Osteocyte (in vitro differentiated cells): ENCODE data around the gene ATP7B. TPM values are rescaled to one million over a fixed set of nuclear protein-coding genes. Genes with fewer than 3 reads are reported as not detected.
A peak's percentile ranks its signal among the peaks of the same experiment; 100 is the strongest.

Source experiments
- DNase-seq: peaks from one replicate; pipeline ENCODE4 v3.0.0; 2021; ENCODE audit warnings: mixed read lengths; ENCODE audit not compliant: unreplicated experiment; ENCODE audit errors: extremely low spot score
- H3K27ac Mint-ChIP-seq: one replicate; pipeline ENCODE4 v1.8.0; 2021; ENCODE audit warnings: mild to moderate bottlenecking, mixed read lengths; ENCODE audit not compliant: unreplicated experiment
- H3K27me3 Mint-ChIP-seq: one replicate; pipeline ENCODE4 v1.8.0; 2021; ENCODE audit warnings: mixed read lengths; ENCODE audit not compliant: unreplicated experiment
- H3K36me3 Mint-ChIP-seq: one replicate; pipeline ENCODE4 v1.8.0; 2021; ENCODE audit warnings: mixed read lengths; ENCODE audit not compliant: unreplicated experiment
- H3K4me1 Mint-ChIP-seq: one replicate; pipeline ENCODE4 v1.8.0; 2021; ENCODE audit warnings: mixed read lengths; ENCODE audit not compliant: unreplicated experiment
- H3K4me3 Mint-ChIP-seq: one replicate; pipeline ENCODE4 v1.8.0; 2021; ENCODE audit warnings: mild to moderate bottlenecking, moderate library complexity, mixed read lengths; ENCODE audit not compliant: unreplicated experiment
- H3K9me3 Mint-ChIP-seq: one replicate; pipeline ENCODE4 v1.8.0; 2021; ENCODE audit warnings: mixed read lengths; ENCODE audit not compliant: unreplicated experiment
- CTCF ChIP-seq: fragments of 200-600 bp; sonication (generic); IDR thresholded peaks from 2 replicates; pipeline ENCODE4 v1.5.0; 2021; ENCODE audit warnings: antibody characterized with exemption, mild to moderate bottlenecking, moderate library complexity
- total RNA-seq: library from RNA; stranded (reverse); gene quantifications from 2 replicates; pipeline ENCODE4 v1.2.1, GENCODE V29; 2021

Gene ATP7B
- total RNA-seq, 1 donor from 2014 or later = 10.4 TPM

GRCh38 chr13:52020191-52020590 is 8.9 kb upstream of the ATP7B start:
- Mint-ChIP-seq H3K9me3 (no peaks in the 10 kb centered on the region), H3K36me3 (peaks cover 42% of the 10 kb centered on the region), H3K4me3 (no peak overlapping the region), H3K4me1 (no peaks in the 10 kb centered on the region), H3K27me3 (no peaks in the 10 kb centered on the region), H3K27ac (no peak overlapping the region)
- DNase-seq = no peak
- no peak for TF ChIP-seq CTCF

- H3K27ac Mint-ChIP-seq = no peak overlapping the region
- TF ChIP-seq CTCF = no peak
- no peaks in the 10 kb centered on the region for H3K9me3 Mint-ChIP-seq
- DNase-seq = no peak
- no peak overlapping the region for H3K4me3 Mint-ChIP-seq
- peaks cover 7% of the 10 kb centered on the region for H3K4me1 Mint-ChIP-seq
- H3K27me3 Mint-ChIP-seq = no peaks in the 10 kb centered on the region
- H3K36me3 Mint-ChIP-seq = peaks cover 25% of the 10 kb centered on the region
These were observed 5.0 kb upstream of the ATP7B start for GRCh38 chr13:52016296-52016695.

GRCh38 chr13:52012512-52012836 is 1.2 kb upstream of the ATP7B start:
- Mint-ChIP-seq H3K9me3 (no peaks in the 10 kb centered on the region), H3K4me1 (peaks cover 16% of the 10 kb centered on the region), H3K4me3 (peak overlapping the region; percentile 98), H3K36me3 (peaks cover 8% of the 10 kb centered on the region), H3K27me3 (no peaks in the 10 kb centered on the region), H3K27ac (peak overlapping the region; percentile 98)
- DNase-seq = no peak
- TF ChIP-seq CTCF = no peak

- peak; percentile 4 for TF ChIP-seq CTCF
- H3K4me3 Mint-ChIP-seq = peak within 1 kb of the TSS; percentile 98
- peak; percentile 100 for DNase-seq
- H3K4me1 Mint-ChIP-seq = peaks cover 18% of the 10 kb centered on the region
- H3K9me3 Mint-ChIP-seq = no peaks in the 10 kb centered on the region
- H3K27ac Mint-ChIP-seq = peak within 1 kb of the TSS; percentile 98
- no peaks in the 10 kb centered on the region for H3K27me3 Mint-ChIP-seq
- peaks cover 8% of the 10 kb centered on the region for H3K36me3 Mint-ChIP-seq
These were observed 622 bp upstream of the ATP7B start, which contains the start of gene ALG11 for GRCh38 chr13:52011632-52012511. ALG11 (plus strand) TSS chr13:52012398; CDS start chr13:52012419, 21 bp downstream.

- peaks cover 2% of the 10 kb centered on the region for H3K36me3 Mint-ChIP-seq
- peak overlapping the region; percentile 50 for H3K4me3 Mint-ChIP-seq
- no peaks in the 10 kb centered on the region for H3K9me3 Mint-ChIP-seq
- peaks cover 18% of the 10 kb centered on the region for H3K4me1 Mint-ChIP-seq
- DNase-seq = no peak
- H3K27me3 Mint-ChIP-seq = no peaks in the 10 kb centered on the region
- no peak overlapping the region for H3K27ac Mint-ChIP-seq
- no peak for TF ChIP-seq CTCF
These were observed 1.3 kb downstream of the ATP7B start for GRCh38 chr13:52009946-52010345.
